HCT116 (cell line): ENCODE results near the gene LRRC4C. TPM values are rescaled to one million over a fixed set of nuclear protein-coding genes. Genes with fewer than 3 reads are reported as not detected.

Source experiments
- ATAC-seq: fragments of 200-7000 bp; cut with Tn5 transposase; 2 replicates; pipeline ENCODE4 v1.9.1; 2020; ENCODE audit warnings: mild to moderate bottlenecking, moderate library complexity
- BruUV-seq: library from RNA; stranded (reverse); fragments of 400-500 nt; replicated peaks from 2 replicates; lab custom pipeline; 2021; lab: Mats Ljungman, UMichigan
- CTCF ChIA-PET: fragments of 300-600 bp; sonication (Branson Sonifier 250); formaldehyde crosslinking; loops from one replicate; lab custom pipeline; 2021; ENCODE audit warnings: antibody characterized with exemption; lab: Charles Lee
- POLR2A ChIA-PET: fragments of 300-600, 350-600 bp; sonication (Branson Sonifier 250); formaldehyde crosslinking; loops from one replicate; lab custom pipeline; 2021; ENCODE audit warnings: antibody characterized with exemption; lab: Charles Lee
- RAD21 ChIA-PET, 2 experiments: fragments of 300-600 bp; sonication (Branson Sonifier 250); formaldehyde crosslinking; loops; one replicate each; lab custom pipeline; 2023; ENCODE audit warnings: low total read pairs in 2 of 2; ENCODE audit not compliant: uncharacterized antibody in 2 of 2, unreplicated experiment in 2 of 2, low non-redundant PET in 1 of 2; lab: Charles Lee
- DNase-seq: peaks from one replicate; pipeline ENCODE4 v3.0.0-alpha.2; 2010; ENCODE audit warnings: low read depth, low spot score
- H2AFZ ChIP-seq: fragments of 200-600 bp; shearing (Covaris generic), sonication (generic); 2 replicates; pipeline ENCODE4 v1.6.1; 2017; ENCODE audit warnings: low read depth, mixed run types, mixed read lengths, antibody characterized with exemption, low read length; ENCODE audit not compliant: poor library complexity, severe bottlenecking
- H3K27ac ChIP-seq: 2 replicates; pipeline ENCODE4 v1.5.1; 2012; ENCODE audit warnings: low read depth, low read length
- H3K27me3 ChIP-seq: fragments of 200-600 bp; sonication (generic); 2 replicates; pipeline ENCODE4 v1.6.1; 2016; ENCODE audit warnings: mixed run types, low read length, mixed read lengths; ENCODE audit not compliant: insufficient read depth
- H3K36me3 ChIP-seq, 2 experiments: fragments of 200-500 bp in 1 of 2; fragments of 200-600 bp in 1 of 2; sonication (Bioruptor generic) in 1 of 2; sonication (generic) in 1 of 2; 2 replicates each; pipeline versions ENCODE4 v1.5.1 to v1.6.1; 2014 to 2016; ENCODE audit warnings: low read length in 2 of 2, inconsistent platforms in 1 of 2, mixed read lengths in 1 of 2, mixed run types in 1 of 2; ENCODE audit not compliant: insufficient read depth in 2 of 2, control insufficient read depth in 1 of 2
- H3K4me1 ChIP-seq, 2 experiments: fragments of 200-600 bp in 1 of 2; sonication (generic) in 1 of 2; 2 replicates each; pipeline versions ENCODE4 v1.5.1 to v1.6.1; 2012 to 2017; ENCODE audit warnings: low read length in 2 of 2, inconsistent platforms in 1 of 2, mild to moderate bottlenecking in 1 of 2, mixed read lengths in 1 of 2, mixed run types in 1 of 2, moderate library complexity in 1 of 2; ENCODE audit not compliant: insufficient read depth in 2 of 2, control insufficient read depth in 1 of 2
- H3K4me2 ChIP-seq: fragments of 200-600 bp; sonication (generic); 2 replicates; pipeline ENCODE4 v1.6.1; 2017; ENCODE audit warnings: mixed run types, low read length, mixed read lengths
- H3K4me3 ChIP-seq, 2 experiments: fragments of 200-600 bp in 1 of 2; sonication (generic) in 1 of 2; replicated peaks in 1 of 2; 2 replicates each; pipeline ENCODE4 v1.5.1; 2011 to 2016; ENCODE audit warnings: low read length in 2 of 2, control low read depth in 1 of 2, low read depth in 1 of 2, mild to moderate bottlenecking in 1 of 2, mixed read lengths in 1 of 2, mixed run types in 1 of 2
- H3K79me2 ChIP-seq: fragments of 200-600 bp; sonication (generic); 2 replicates; pipeline ENCODE4 v1.6.1; 2017; ENCODE audit warnings: mild to moderate bottlenecking, mixed run types, low read length, moderate library complexity, mixed read lengths; ENCODE audit not compliant: insufficient read depth
- H3K9ac ChIP-seq: fragments of 200-600 bp; sonication (generic); 2 replicates; pipeline ENCODE4 v1.6.1; 2016; ENCODE audit warnings: low read length, mixed read lengths
- H3K9me2 ChIP-seq: fragments of 200-600 bp; sonication (generic), shearing (Covaris generic); 2 replicates; pipeline ENCODE4 v1.6.1; 2017; ENCODE audit warnings: mixed run types, mild to moderate bottlenecking, moderate library complexity; ENCODE audit not compliant: insufficient read depth
- H3K9me3 ChIP-seq, 2 experiments: fragments of 200-500 bp in 1 of 2; fragments of 200-600 bp in 1 of 2; sonication (Bioruptor generic) in 1 of 2; sonication (generic) in 1 of 2; 2 replicates each; pipeline ENCODE4 v1.6.1; 2014 to 2017; ENCODE audit warnings: low read length in 2 of 2, mixed read lengths in 2 of 2, inconsistent platforms in 1 of 2, low read depth in 1 of 2, mild to moderate bottlenecking in 1 of 2, mixed run types in 1 of 2, moderate library complexity in 1 of 2; ENCODE audit not compliant: control insufficient read depth in 1 of 2, insufficient read depth in 1 of 2
- H4K20me1 ChIP-seq: fragments of 200-600 bp; sonication (generic), shearing (Covaris generic); 2 replicates; pipeline ENCODE4 v1.6.1; 2017; ENCODE audit warnings: mixed run types, mild to moderate bottlenecking, moderate library complexity; ENCODE audit not compliant: insufficient read depth
- CBX3 ChIP-seq: IDR thresholded peaks from 2 replicates; pipeline ENCODE4 v1.6.1; 2012; ENCODE audit warnings: low read depth
- EGR1 ChIP-seq: IDR thresholded peaks from 2 replicates; pipeline ENCODE4 v1.6.1; 2012; ENCODE audit warnings: low read depth
- ELF1 ChIP-seq: IDR thresholded peaks from 2 replicates; pipeline ENCODE4 v1.6.1; 2012; ENCODE audit warnings: low read depth, borderline replicate concordance
- EZH2 ChIP-seq: fragments of 200-600 bp; sonication (generic); IDR thresholded peaks from 2 replicates; pipeline ENCODE4 v1.6.1; 2017; ENCODE audit warnings: antibody characterized with exemption, mixed run types
- FOSL1 ChIP-seq: IDR thresholded peaks from 2 replicates; pipeline ENCODE4 v1.6.1; 2012; ENCODE audit warnings: low read depth
- JUND ChIP-seq: IDR thresholded peaks from 2 replicates; pipeline ENCODE4 v1.6.1; 2012
- MAX ChIP-seq: IDR thresholded peaks from 2 replicates; pipeline ENCODE4 v1.6.1; 2012
- POLR2AphosphoS5 ChIP-seq: IDR thresholded peaks from 2 replicates; pipeline ENCODE4 v1.6.1; 2011; ENCODE audit warnings: mild to moderate bottlenecking, low read depth, low read length, moderate library complexity
- SIN3A ChIP-seq: IDR thresholded peaks from 2 replicates; pipeline ENCODE4 v1.6.1; 2012; ENCODE audit warnings: low read depth
- SP1 ChIP-seq: IDR thresholded peaks from 2 replicates; pipeline ENCODE4 v1.6.1; 2012; ENCODE audit warnings: low read depth
- TCF7L2 ChIP-seq: IDR thresholded peaks from 2 replicates; pipeline ENCODE4 v1.7.0; 2011; ENCODE audit warnings: borderline replicate concordance, inconsistent platforms; ENCODE audit not compliant: insufficient read depth, insufficient read length; ENCODE audit errors: extremely low read depth
- YY1 ChIP-seq: IDR thresholded peaks from 2 replicates; pipeline ENCODE4 v1.6.1; 2011; ENCODE audit warnings: low read length, low read depth, moderate library complexity, mild to moderate bottlenecking; ENCODE audit not compliant: insufficient replicate concordance; ENCODE audit errors: extremely low read depth
- intact Hi-C: fragments of 100-400 bp; cut with micrococcal nuclease; formaldehyde crosslinking; loops from 2 replicates; pipeline ENCODE4 v1.10.0; 2022
- total RNA-seq: library from RNA; stranded (reverse); gene quantifications from one replicate; pipeline ENCODE4 v1.2.1, GENCODE V29; 2021; ENCODE audit not compliant: unreplicated experiment
- TF ChIP-seq, protein P1 (sequence below): IDR thresholded peaks from 2 replicates; pipeline ENCODE4 v1.6.1; 2012; ENCODE audit warnings: low read depth

LRRC4C gene
- total RNA-seq, 1 experiment from 2014 or later = not detected

DNA sequence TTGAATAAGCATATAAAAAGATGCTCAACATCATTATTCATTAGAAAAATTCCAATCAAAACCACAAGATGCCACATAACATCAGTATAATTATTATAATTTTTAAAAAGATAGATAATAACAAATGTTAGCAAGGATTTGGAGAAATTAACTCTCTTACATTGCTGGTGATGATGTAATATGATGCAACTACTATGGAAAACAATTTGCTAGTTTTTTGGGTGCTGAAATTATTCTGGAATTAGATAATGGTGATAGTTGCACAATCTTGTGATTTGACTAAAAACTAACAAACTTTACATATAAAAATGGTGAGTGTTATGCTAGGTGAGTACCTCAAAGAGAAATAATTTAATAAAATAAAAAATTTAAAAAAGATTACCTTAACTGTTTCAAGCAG is 412.2 kb downstream of the LRRC4C start:
- Histone ChIP-seq H4K20me1 (no peaks in the 10 kb centered on the region), H3K4me2 (no peak overlapping the region), H3K9ac (no peak overlapping the region), H3K4me3 (no peak overlapping the region), H2AFZ (no peak overlapping the region), H3K27ac (no peak overlapping the region), H3K36me3 (no peaks in the 10 kb centered on the region), H3K9me3 (peaks cover 3 to 20% of the 10 kb centered on the region in 2 experiments; a peak in 2 of 4 replicates), H3K4me1 (no peaks in the 10 kb centered on the region), H3K27me3 (no peaks in the 10 kb centered on the region), H3K9me2 (no peaks in the 10 kb centered on the region), H3K79me2 (no peaks in the 10 kb centered on the region)
- no peak for ATAC-seq
- TF ChIP-seq JUND (no peak), TCF7L2 (no peak), CBX3 (no peak), FOSL1 (no peak), SP1 (no peak), SIN3A (no peak), EZH2 (no peak), YY1 (no peak), ELF1 (no peak), EGR1 (no peak), MAX (no peak), POLR2AphosphoS5 (no peak)
- TF ChIP-seq, protein P1, sequence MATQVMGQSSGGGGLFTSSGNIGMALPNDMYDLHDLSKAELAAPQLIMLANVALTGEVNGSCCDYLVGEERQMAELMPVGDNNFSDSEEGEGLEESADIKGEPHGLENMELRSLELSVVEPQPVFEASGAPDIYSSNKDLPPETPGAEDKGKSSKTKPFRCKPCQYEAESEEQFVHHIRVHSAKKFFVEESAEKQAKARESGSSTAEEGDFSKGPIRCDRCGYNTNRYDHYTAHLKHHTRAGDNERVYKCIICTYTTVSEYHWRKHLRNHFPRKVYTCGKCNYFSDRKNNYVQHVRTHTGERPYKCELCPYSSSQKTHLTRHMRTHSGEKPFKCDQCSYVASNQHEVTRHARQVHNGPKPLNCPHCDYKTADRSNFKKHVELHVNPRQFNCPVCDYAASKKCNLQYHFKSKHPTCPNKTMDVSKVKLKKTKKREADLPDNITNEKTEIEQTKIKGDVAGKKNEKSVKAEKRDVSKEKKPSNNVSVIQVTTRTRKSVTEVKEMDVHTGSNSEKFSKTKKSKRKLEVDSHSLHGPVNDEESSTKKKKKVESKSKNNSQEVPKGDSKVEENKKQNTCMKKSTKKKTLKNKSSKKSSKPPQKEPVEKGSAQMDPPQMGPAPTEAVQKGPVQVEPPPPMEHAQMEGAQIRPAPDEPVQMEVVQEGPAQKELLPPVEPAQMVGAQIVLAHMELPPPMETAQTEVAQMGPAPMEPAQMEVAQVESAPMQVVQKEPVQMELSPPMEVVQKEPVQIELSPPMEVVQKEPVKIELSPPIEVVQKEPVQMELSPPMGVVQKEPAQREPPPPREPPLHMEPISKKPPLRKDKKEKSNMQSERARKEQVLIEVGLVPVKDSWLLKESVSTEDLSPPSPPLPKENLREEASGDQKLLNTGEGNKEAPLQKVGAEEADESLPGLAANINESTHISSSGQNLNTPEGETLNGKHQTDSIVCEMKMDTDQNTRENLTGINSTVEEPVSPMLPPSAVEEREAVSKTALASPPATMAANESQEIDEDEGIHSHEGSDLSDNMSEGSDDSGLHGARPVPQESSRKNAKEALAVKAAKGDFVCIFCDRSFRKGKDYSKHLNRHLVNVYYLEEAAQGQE = no peak
- POLR2A ChIA-PET = no interaction called here
- RAD21 ChIA-PET = no interaction called here
- no peak for DNase-seq
- CTCF ChIA-PET = no interaction called here
- intact Hi-C loops = no loop called here
- no TSS peak for BruUV-seq
